HG02678 (cell line): ENCODE results near the gene FAM124B.

ENCODE experiments used
- ATAC-seq: cut with Tn5 transposase; IDR thresholded peaks from one replicate; pipeline ENCODE4 v1.9.1; 2021; ENCODE audit warnings: mild to moderate bottlenecking, moderate library complexity; ENCODE audit not compliant: unreplicated experiment

FAM124B gene

DNA sequence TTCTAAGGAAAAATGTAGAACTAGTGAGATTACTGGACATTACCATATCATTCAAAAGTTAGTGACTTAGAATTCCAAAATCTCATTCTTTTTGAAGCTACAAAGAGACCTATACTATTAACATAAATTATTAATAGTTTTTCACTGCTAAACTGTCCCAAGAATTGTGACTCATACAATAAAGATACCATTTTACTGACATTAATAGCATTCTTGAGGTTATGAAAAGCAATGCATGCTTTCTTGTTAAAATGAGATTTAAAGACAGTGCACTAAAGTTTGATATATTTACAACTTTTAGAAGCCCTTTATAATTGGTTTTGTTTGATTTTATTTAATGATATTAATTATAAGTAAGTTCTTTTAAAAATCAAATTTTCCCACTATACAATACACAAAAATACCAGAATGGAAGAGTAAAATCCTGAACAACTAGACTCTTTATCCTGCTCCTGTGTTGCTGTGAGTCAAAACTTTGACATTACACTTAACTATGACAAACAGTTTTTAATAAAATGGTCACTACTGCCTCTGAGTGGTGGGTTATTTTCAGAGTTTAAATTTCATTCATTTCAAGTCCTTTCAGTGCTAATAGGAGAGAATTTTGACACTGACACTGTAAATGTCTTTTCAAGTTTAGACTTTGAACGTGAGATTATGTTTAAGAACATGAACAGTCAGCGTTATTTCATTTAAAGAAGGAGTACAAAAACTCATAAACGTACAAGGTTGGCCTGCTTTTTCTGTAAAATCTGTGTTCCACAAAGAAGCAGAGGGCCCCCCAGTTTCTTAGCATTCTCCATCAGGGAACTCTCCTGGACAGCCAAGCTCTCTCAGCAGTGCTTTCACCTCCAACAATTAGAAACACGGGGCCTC lies 54.5 kb downstream of the FAM124B start:
- ATAC-seq = no peak

DNA sequence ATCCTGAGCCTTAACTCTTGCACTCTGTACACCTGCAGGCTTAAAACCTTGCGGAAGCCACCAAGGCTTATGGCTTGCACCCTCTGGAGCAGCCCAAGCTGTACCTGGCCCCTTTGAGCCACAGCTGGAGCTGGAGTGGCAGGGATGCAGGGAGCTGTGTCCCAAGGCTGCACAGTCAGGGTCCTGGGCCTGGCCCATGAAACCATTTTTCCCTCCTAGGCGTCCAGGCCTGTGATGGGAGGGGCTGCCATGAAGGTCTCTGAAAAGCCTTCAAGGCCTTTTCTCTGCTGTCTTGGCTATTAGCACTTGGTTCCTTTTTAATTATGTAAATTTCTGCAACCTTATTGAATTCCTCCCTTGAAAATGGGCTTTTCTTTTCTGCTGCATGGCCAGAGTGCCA lies 56.4 kb downstream of the FAM124B start:
- ATAC-seq = no peak

DNA sequence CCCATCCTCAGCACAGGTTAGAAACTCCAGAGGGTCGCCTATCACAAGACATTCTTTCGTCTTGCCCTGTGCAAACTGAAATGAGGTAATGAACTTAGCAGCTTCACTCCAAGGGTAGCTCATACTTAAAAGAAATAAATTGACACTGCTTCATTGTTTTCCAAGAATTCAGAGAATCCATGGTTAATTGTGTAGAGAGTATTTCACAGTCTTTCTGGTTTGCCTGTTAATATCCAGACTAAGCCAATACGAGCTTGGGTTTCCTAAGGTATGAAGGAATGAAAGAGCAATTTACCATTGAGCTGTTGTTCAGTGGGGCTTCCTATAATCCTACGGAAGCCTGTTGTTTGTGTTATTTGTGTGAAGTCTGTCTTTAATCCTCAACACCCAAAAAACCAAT lies 58.7 kb downstream of the FAM124B start:
- no peak for ATAC-seq

DNA sequence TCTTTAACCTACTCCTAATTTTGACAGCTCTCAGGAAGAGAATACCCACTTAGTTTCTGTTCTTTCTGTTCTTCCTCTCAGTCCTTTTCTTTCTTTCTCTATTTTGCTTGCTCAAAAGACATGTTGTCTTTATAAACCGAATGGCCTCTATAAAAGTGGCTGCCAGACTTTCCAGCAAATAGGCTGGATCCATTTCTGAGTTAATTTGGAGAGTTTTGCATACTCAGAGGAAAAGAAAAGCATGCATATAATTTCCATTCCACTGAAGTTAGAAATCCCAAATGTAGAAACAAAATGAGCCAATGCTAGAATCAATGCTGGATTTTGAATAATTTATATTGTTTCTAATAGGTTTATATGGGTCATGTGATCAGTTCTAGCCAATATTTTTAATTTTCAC lies 65.9 kb downstream of the FAM124B start:
- ATAC-seq = no peak

GRCh38 chr2:224334726-224335125 lies 67.2 kb downstream of the FAM124B start:
- no peak for ATAC-seq

- no peak for ATAC-seq
Observed at GRCh38 chr2:224333726-224334482, 68.0 kb downstream of the FAM124B start.

DNA sequence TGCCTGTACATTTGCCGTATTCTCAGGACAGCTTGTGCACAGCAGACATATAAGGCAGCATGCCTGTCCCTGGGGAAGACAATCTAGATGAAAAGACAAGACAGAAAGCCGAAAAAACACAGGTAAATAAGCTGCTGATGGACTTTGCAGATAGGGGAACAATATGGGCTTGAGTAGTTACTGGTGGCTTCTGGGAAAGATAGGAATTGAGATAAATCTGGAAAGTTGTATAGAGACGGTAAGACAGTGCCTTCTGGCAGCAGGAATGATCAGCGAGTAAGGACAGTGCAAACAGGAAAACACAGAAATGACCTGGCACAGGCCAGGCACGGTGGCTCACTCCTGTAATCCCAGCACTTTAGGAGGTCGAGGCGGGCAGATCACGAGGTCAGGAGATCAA lies 70.2 kb downstream of the FAM124B start:
- ATAC-seq = no peak

DNA sequence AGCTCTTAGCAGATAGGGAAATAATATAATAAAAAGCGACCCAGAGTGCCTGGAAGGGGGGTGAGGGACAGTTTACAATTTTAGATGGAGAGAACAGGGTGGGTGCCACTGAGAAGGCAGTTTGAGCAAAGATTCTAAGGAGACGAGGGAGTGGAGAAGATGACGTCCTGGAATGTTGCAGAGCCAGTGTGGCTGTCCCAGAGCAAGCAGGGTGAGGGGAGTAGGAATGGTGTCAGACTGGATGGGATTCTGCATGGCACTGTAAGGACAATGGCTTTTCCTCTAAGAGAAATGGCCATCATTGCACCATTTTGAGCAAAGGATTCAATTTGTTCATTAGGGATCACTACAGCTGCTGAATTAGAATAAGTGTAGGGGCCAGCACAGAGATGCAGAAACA lies 73.1 kb downstream of the FAM124B start:
- no peak for ATAC-seq
